ENCODE results near the gene G3BP2.

The G3BP2 gene

GRCh38 chr4:75714011-75714410 is 40.8 kb upstream of the G3BP2 start:
- no peak for DNase-seq (ENCODE audit: low spot score)
- TF ChIP-seq CTCF (IDR thresholded peaks at IDR 0.05; ENCODE audit: extremely low read depth, missing control alignments) = no peak

GRCh38 chr4:75710246-75710645 is 37.0 kb upstream of the G3BP2 start:
- no peak for TF ChIP-seq CTCF (IDR thresholded peaks at IDR 0.05; ENCODE audit: extremely low read depth, missing control alignments)
- no peak for DNase-seq (ENCODE audit: low spot score)

- TF ChIP-seq CTCF (IDR thresholded peaks at IDR 0.05; ENCODE audit: extremely low read depth, missing control alignments) = no peak
- no peak for DNase-seq (ENCODE audit: low spot score)
Measured at GRCh38 chr4:75708218-75708691, 35.0 kb upstream of the G3BP2 start.

GRCh38 chr4:75705198-75705977 is 32.2 kb upstream of the G3BP2 start:
- TF ChIP-seq CTCF (IDR thresholded peaks at IDR 0.05; ENCODE audit: extremely low read depth, missing control alignments) = no peak
- no peak for DNase-seq (ENCODE audit: low spot score)

GRCh38 chr4:75702919-75703411 is 29.8 kb upstream of the G3BP2 start:
- no peak for TF ChIP-seq CTCF (IDR thresholded peaks at IDR 0.05; ENCODE audit: extremely low read depth, missing control alignments)
- DNase-seq (ENCODE audit: low spot score) = no peak

GRCh38 chr4:75699299-75699698 is 26.1 kb upstream of the G3BP2 start:
- TF ChIP-seq CTCF (IDR thresholded peaks at IDR 0.05; ENCODE audit: extremely low read depth, missing control alignments) = no peak
- no peak for DNase-seq (ENCODE audit: low spot score)

- DNase-seq (ENCODE audit: low spot score) = no peak
- TF ChIP-seq CTCF (IDR thresholded peaks at IDR 0.05; ENCODE audit: extremely low read depth, missing control alignments) = no peak
Measured at GRCh38 chr4:75698963-75699228, 25.7 kb upstream of the G3BP2 start.
